Measurements from ENCODE around the gene SETDB1. TPM values are rescaled to one million over a fixed set of nuclear protein-coding genes. Genes with fewer than 3 reads are reported as not detected.

The SETDB1 gene
- total and polyA plus RNA-seq, 8 donors = 33.1 to 96.6 (median 90.0) TPM

DNA sequence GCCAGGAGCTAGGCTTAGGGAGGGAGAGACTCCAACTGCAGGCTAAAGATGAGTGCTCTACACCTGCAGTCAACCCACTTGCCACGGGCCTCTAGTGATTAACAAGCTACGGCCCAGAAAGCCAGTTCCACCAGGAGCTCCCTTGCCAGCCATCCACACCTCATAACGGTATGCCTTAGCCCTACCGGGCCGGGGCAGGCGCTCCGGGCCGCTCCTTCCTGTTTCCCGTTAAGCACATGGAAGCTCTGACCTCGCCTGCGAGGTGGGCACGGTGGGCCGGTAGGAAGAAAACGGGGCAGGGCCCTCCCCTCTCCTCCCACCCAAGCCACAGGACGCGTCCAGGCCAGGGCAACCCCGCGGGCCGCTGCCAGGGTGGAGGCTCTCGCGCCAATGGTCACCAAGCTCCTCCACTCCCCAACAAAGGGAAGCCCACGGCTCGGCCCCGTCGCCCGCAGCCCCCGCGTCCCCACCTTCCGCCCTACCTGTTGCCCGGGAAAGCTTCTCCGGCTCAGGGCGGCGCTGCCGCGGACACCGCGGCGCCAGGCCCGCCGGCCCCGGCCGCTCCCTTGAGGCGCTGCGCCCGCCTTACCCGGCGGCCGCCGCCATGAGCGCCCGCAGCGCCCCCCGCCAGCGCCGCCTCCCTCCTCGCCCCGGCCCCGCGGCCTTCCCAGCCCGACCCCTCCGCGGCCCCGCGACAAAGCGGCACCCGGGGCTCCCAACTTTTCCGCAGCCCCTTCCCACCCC is 47.8 kb downstream of the SETDB1 start:
- peak in 2 of 4 donors; percentile 56 to 86 for DNase-seq
- peak; percentile 1 for ATAC-seq
- peak overlapping the region; percentile 91 to 92 for H3K27ac ChIP-seq
- TF ChIP-seq, protein P1, sequence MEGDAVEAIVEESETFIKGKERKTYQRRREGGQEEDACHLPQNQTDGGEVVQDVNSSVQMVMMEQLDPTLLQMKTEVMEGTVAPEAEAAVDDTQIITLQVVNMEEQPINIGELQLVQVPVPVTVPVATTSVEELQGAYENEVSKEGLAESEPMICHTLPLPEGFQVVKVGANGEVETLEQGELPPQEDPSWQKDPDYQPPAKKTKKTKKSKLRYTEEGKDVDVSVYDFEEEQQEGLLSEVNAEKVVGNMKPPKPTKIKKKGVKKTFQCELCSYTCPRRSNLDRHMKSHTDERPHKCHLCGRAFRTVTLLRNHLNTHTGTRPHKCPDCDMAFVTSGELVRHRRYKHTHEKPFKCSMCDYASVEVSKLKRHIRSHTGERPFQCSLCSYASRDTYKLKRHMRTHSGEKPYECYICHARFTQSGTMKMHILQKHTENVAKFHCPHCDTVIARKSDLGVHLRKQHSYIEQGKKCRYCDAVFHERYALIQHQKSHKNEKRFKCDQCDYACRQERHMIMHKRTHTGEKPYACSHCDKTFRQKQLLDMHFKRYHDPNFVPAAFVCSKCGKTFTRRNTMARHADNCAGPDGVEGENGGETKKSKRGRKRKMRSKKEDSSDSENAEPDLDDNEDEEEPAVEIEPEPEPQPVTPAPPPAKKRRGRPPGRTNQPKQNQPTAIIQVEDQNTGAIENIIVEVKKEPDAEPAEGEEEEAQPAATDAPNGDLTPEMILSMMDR (IDR thresholded peaks at IDR 0.05) = no peak
- peaks cover 0 to 8% of the 10 kb centered on the region in 2 donors for H3K36me3 ChIP-seq
- no peaks in the 10 kb centered on the region for H3K9me3 ChIP-seq
- H3K4me3 ChIP-seq = peak overlapping the region; percentile 78 to 87
- no peaks in the 10 kb centered on the region for H3K27me3 ChIP-seq
- intact Hi-C loops (cut with DNase I) = no loop called here
- H3K4me1 ChIP-seq = peaks cover 49 to 91% of the 10 kb centered on the region in 2 donors

DNA sequence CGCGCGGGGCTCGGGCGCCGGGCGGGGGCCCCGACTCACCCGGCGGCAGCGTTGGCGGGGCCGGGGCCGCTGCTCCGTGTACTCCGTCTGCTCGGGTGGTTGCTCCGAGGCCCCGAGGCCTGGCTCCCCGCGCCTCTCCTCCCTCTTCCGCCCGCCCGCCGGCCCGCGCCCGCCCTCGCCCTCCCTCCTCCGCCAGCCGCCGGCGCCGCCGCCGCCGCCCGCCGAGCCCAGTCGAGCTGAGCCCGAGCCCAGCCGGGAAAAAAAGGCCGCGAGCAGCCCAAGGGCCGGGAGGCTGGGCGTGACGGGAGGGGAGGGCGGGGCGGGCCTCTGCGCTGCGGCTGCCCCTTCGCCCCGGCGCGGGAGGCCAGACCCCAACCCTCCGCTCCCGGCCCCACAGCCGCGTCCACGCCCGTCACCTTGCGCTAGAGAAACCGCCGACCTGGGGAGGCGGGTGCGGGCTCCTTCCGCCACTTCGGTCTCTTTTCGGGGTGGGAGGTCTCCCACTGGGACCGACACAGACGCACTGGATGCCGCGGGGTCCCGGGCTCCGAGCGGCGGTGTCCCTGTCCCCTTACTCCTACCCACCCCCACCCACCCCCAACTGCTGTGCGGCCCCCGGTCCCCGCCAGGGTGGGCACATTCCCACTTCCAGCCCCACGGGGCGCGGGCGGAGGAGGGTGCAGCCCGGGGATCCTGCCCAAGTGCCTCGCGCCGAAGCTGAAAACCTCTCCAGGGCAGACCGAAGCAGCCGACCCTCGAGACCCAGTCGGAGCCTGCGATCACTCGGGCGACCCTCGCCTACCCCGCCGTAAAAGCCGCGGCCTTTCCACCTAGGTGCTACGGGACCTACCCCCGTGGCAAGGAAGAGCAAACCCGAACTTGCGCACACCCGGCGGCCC is 48.7 kb downstream of the SETDB1 start, which contains the start of gene CERS2:
Gene CERS2 (minus strand): TSS at position 256 of the 899 bp plus-strand sequence. CDS start 5,745 bp downstream, outside the sequence.
- Histone ChIP-seq H3K36me3 (no peaks in the 10 kb centered on the region), H3K4me3 (peak within 1 kb of the TSS; percentile 78 to 87), H3K27ac (peak within 1 kb of the TSS; percentile 91 to 92), H3K9me3 (no peaks in the 10 kb centered on the region), H3K4me1 (peaks cover 51 to 91% of the 10 kb centered on the region in 2 donors), H3K27me3 (no peaks in the 10 kb centered on the region)
- peak; percentile 49 for ATAC-seq
- intact Hi-C loops (cut with DNase I) = no loop called here
- DNase-seq = peak; percentile 82 to 98 (median 88)
- TF ChIP-seq, protein P1 (IDR thresholded peaks at IDR 0.05) = no peak

DNA sequence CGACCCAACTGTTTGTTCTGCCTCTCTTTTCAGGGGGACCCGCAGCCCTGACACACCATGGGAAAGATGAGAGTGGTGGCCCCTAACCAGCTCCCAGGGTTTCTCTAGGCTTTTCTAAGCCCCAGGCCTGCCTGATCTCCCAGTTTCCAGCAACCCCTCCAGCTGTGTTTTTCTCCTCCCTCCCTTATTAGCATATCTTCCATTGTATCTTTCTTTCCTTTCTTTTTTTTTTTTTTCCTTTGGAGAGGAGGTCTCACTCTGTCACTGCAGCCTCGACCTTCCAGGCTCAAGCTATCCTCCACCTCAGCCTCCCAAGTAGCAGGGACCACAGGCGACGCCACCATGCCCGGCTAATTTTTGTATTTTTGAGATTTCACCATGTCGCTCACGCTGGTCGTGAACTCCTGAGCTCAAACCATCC is 50.2 kb downstream of the SETDB1 start:
- peak overlapping the region; percentile 84 to 92 for H3K27ac ChIP-seq
- ATAC-seq = no peak
- peak overlapping the region in 1 of 2 donors; percentile 27 for H3K4me3 ChIP-seq
- no peaks in the 10 kb centered on the region for H3K9me3 ChIP-seq
- no peak for DNase-seq
- intact Hi-C loops (cut with DNase I) = no loop called here
- peaks cover 42 to 80% of the 10 kb centered on the region in 2 donors for H3K4me1 ChIP-seq
- H3K36me3 ChIP-seq = no peaks in the 10 kb centered on the region
- TF ChIP-seq, protein P1 (IDR thresholded peaks at IDR 0.05) = no peak
- H3K27me3 ChIP-seq = no peaks in the 10 kb centered on the region

DNA sequence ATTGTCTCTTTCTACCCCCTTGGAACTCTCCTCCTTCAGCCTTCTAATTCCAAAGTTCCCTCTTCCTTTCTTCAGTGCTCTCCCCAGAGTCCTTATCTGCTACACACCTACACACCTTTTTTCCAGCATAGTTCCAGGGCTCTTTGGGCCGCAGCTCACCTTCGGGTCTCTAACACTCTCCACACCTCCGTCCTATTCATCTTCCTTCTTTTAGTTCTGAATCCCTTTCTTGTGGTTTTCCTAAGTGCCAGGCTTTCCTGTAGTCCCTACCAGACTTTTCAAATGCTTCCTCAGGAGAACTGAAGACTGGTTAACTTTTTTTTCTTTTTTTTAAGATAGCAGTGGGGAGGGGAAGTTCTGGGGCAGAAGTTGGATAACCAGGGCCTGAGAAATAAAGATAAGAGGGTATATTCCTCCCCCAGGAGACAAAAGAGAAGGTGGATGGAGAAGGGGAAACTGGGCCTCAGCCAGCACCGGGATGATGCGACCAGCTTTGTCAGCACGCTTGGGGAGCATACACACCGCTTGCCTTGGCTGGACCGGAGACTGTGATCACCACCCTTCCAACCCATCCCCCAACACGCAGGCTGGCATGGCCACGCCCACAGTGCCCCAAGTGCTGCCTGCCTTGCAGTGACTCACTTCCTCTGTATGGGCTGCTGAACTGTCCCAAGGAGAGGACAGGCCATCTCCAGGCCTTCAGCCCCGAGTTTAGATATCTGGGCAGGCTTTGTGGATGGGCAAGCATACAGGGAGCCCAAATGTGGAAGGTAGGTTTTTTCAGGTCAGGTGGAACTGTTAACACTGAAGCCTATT is 50.9 kb downstream of the SETDB1 start:
- DNase-seq = peak in 3 of 4 donors; percentile 62 to 97 (median 95)
- ATAC-seq = peak; percentile 73

More for the DNA sequence above, 50.9 kb downstream of the SETDB1 start:
- Histone ChIP-seq H3K27me3 (no peaks in the 10 kb centered on the region), H3K4me1 (peaks cover 35 to 73% of the 10 kb centered on the region in 2 donors), H3K36me3 (no peaks in the 10 kb centered on the region), H3K4me3 (peak overlapping the region in 1 of 2 donors; percentile 27), H3K9me3 (no peaks in the 10 kb centered on the region), H3K27ac (peak overlapping the region; percentile 84 to 92)
- intact Hi-C loops (cut with DNase I) = no loop called here
- TF ChIP-seq, protein P1 (IDR thresholded peaks at IDR 0.05) = no peak

Data from left lung (tissue), 10 donors.